ENCODE data around the gene INPP5A.

INPP5A gene

DNA sequence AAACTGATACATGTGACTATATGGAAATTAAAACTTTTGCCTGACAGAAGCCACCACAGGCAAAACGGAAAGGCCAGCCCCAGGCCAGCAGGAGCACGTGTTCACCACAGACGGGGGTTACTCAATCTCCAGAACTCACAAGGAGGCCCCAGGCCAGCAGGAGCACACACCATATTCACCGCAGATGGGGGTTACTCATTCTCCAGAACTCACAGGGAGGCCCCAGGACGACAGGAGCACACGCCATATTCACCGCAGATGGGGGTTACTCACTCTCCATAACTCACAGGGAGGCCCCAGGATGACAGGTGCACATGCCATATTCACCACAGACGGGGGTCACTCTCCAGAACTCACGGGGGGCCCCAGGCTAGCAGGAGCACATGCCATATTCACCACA, 186.9 kb downstream of the INPP5A start:
- TF ChIP-seq, protein P1, sequence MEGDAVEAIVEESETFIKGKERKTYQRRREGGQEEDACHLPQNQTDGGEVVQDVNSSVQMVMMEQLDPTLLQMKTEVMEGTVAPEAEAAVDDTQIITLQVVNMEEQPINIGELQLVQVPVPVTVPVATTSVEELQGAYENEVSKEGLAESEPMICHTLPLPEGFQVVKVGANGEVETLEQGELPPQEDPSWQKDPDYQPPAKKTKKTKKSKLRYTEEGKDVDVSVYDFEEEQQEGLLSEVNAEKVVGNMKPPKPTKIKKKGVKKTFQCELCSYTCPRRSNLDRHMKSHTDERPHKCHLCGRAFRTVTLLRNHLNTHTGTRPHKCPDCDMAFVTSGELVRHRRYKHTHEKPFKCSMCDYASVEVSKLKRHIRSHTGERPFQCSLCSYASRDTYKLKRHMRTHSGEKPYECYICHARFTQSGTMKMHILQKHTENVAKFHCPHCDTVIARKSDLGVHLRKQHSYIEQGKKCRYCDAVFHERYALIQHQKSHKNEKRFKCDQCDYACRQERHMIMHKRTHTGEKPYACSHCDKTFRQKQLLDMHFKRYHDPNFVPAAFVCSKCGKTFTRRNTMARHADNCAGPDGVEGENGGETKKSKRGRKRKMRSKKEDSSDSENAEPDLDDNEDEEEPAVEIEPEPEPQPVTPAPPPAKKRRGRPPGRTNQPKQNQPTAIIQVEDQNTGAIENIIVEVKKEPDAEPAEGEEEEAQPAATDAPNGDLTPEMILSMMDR (IDR thresholded peaks at IDR 0.05; ENCODE audit: low read depth, low read length) = no peak
- no peak for DNase-seq (ENCODE audit: extremely low read depth, low read depth)

- TF ChIP-seq, protein P1 (IDR thresholded peaks at IDR 0.05; ENCODE audit: low read depth, low read length) = no peak
- no peak for DNase-seq (ENCODE audit: extremely low read depth, low read depth)
Observed at GRCh38 chr10:132725202-132725601, 187.6 kb downstream of the INPP5A start.

GRCh38 chr10:132726194-132726593, 188.6 kb downstream of the INPP5A start:
- DNase-seq (ENCODE audit: extremely low read depth, low read depth) = no peak
- TF ChIP-seq, protein P1 (IDR thresholded peaks at IDR 0.05; ENCODE audit: low read depth, low read length) = no peak

GRCh38 chr10:132726951-132727350, 189.4 kb downstream of the INPP5A start:
- TF ChIP-seq, protein P1 (IDR thresholded peaks at IDR 0.05; ENCODE audit: low read depth, low read length) = no peak
- DNase-seq (ENCODE audit: extremely low read depth, low read depth) = no peak

DNA sequence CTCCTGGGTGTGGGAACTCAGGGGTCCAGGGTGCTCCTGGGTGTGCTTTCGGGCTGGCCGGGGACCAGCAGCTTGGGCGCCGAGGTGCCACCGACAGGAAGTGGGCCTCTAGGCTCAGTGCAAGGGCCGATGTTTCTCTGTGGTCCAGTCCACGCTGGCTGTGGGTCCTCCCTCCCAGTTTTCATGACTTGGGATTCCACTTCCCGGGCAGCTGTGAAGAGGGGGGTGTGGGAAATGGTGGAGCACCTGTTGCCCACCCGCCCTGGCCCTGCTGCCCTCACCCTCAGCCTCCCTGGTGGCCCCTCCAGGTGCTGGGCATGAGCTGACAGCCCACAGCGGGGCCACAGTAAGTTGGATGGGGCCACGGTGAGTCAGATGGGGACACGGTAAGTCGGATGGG, 189.8 kb downstream of the INPP5A start:
- TF ChIP-seq, protein P1 (IDR thresholded peaks at IDR 0.05; ENCODE audit: low read depth, low read length) = no peak
- no peak for DNase-seq (ENCODE audit: extremely low read depth, low read depth)

DNA sequence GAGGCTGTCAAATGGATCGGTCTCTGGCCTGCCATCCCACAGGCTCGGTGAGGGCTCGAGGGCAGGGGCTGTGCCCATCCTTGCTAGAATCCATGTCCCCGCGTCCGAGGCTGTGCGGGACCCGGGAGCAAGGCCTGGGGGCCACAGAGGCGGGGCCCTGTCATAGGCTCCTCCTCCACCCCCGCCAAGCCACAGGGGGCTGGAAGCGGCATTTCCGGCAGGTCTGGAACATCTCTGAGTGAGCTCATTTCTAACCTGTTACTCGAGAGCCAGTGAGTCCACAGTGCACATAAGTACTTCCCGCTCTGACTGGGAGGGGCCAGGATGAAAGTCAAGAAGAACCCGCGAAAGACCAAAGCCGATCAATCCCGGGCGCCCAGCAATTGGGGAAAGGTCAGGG, 190.7 kb downstream of the INPP5A start:
- no peak for DNase-seq (ENCODE audit: extremely low read depth, low read depth)
- TF ChIP-seq, protein P1 (IDR thresholded peaks at IDR 0.05; ENCODE audit: low read depth, low read length) = no peak

- no peak for DNase-seq (ENCODE audit: extremely low read depth, low read depth)
- TF ChIP-seq, protein P1 (IDR thresholded peaks at IDR 0.05; ENCODE audit: low read depth, low read length) = no peak
Observed at GRCh38 chr10:132728741-132729140, 191.2 kb downstream of the INPP5A start.

Measured in AG09319 (cell line).